Left hindlimb (tissue), 1 donor: ENCODE results near the gene GEMIN8.

ENCODE experiments used
- DNase-seq: peaks from one replicate; pipeline ENCODE4 v3.0.0-alpha.2; 2018

GEMIN8 gene

DNA sequence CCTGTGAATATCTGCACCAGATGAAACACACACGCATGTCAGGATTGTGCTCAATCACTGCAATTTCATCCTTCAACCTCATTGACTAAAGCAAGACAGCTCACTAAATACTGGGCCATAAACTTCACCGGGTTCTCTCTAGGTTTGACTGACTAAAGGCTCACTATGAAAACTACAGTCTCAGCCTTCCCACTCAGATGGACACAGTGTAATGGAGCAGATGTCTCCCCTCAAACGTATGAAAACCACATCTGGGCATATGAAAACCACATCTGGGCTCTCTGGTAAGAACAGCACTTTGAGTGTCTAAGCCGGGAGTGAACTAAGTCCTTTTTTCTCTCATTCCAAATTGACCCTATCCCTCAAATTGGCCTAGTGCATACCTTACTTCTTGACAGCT, 15.2 kb downstream of the GEMIN8 start:
- no peak for DNase-seq

- no peak for DNase-seq
Measured at GRCh38 chrX:14013054-14013453, 16.6 kb downstream of the GEMIN8 start.

DNA sequence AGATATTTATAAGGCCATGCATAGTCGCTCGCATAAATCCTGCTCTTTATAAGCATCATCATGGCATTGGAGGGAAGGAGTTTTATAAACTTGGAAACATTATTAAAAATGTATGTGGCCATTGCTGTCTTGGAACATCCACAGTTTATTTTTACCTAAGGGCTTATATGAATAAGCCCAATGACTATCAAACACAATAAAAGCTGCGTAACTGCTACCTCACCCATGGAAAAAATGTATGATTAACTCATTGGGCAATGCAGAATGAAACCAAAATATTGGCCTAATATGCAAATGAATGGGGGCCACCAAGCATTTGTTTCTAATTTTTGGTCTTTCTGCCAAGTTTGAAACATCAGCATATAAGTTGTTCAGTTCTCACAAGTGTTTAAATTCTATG, 19.1 kb downstream of the GEMIN8 start:
- DNase-seq = no peak

DNA sequence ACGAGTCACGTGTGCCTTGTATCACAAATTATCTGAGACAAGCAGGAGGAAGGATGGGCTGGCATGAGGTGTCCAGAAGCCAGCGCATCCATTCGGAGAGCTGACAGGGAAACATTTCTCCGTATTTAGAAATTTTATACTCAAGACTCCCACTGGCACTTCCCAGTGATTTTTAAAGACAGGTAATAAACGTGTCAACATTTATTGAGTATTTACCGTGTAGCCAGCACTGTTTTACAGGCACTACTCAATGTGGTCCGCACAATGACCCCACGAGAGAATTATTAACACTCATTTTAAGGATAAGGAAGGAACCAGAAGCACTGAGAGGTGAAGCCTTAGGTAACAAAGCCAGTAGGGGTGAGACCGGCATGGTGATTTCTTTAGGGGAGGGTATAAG, 23.2 kb downstream of the GEMIN8 start:
- DNase-seq = no peak

DNA sequence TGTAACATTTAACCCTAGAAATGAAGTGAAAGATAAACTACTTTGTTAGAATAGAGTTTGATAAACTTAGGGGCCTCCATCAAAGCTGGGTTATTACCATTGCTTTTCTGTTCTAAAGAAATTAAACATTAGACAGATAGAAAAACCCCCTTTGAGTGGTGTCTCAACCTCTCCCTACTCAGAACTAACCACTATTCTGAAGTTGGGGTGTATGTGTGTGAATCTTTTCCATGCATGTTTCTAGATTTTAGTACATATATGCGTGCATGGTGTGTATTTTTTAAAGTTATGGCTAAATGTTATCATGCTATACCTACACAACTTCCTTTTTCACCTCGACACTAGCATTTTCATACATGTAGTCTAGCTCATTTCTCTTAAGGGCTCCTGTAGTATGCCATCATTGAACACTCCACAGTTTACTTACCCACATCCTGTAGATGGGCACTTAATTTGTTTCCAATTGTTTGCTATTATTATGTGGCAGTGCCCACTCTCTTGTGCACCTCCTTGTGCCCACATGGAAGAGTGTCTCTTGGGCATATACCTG, 25.7 kb downstream of the GEMIN8 start:
- no peak for DNase-seq

DNA sequence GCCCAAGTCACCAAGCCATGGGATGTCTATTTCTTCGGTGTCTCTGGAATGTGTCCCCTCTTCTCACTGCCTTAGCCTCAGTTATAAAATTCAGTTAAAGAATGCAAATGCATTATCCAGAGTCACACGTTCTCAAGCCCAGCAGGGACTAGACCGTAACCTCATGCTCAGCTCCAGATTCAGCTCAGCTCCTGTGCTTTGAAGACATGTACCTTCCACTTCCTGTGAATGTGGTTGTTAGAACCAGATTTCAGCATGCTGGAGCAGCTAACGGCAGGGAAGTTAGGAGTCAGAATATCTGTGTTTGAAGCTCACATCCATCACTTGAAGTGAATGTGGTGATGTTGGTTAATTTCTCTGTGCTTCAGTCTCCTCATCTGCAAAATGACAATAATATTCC, 26.7 kb downstream of the GEMIN8 start:
- no peak for DNase-seq

GRCh38 chrX:13996650-13997049, 33.0 kb downstream of the GEMIN8 start:
- no peak for DNase-seq

DNA sequence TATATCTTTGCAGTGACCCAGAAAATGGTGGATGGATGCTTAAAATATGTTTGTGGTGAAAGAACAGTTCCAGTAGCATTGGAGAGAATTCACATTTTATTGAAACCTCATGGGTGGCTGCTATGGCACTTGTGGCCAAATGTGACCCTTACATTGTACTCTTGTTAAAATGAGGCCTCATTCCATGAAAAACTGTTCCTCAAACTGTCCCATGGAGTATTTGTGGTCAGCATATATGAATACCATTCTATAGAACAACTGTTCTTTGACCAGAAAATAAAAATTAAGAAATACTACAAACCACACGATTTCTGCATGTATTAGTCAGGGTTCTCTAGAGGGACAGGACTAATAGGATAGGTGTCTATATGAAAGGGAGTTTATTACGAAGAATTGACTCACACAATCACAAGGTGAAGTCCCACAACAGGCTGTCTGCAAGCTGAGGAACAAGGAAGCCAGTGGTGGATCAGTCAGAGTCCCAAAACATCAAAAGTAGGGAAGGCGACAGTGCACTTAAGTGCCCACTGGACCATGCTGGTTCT, 35.1 kb downstream of the GEMIN8 start:
- DNase-seq = no peak

GRCh38 chrX:13994104-13994503, 35.6 kb downstream of the GEMIN8 start:
- DNase-seq = no peak

GRCh38 chrX:13990126-13990800, 39.4 kb downstream of the GEMIN8 start:
- no peak for DNase-seq

- DNase-seq = no peak
Measured at GRCh38 chrX:13985697-13986435, 43.8 kb downstream of the GEMIN8 start.

GRCh38 chrX:13983734-13984133, 46.0 kb downstream of the GEMIN8 start:
- no peak for DNase-seq

- no peak for DNase-seq
Measured at GRCh38 chrX:13968198-13968597, 61.5 kb downstream of the GEMIN8 start.

DNA sequence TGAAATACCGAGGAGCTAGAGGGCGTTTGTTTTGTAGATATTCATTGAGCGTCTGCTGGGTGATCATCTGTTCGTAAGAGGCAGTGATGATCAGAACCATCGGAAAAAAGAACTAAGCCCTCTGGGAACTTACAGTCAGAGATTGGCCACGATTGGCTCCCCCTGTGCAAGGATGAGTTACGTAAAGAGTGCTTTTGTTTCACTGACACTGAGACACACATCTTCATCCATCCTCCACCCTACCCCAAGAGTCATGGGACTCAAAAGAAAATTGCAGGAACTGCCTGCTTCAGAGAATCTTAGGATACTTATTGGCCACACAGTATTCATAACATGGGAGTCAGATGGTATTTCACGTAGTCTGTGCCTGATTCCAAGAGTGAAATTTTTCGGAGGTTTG, 62.1 kb downstream of the GEMIN8 start:
- DNase-seq = no peak

GRCh38 chrX:13966793-13967125, 62.9 kb downstream of the GEMIN8 start:
- no peak for DNase-seq

GRCh38 chrX:13966071-13966792, 63.5 kb downstream of the GEMIN8 start:
- peak; percentile 31 for DNase-seq

- DNase-seq = no peak
Measured at GRCh38 chrX:13965531-13965930, 64.2 kb downstream of the GEMIN8 start.

GRCh38 chrX:13956998-13957397, 72.7 kb downstream of the GEMIN8 start:
- no peak for DNase-seq
